Coronary artery (tissue), 2 donors: ENCODE measurements around the gene SRD5A1.

Experiments
- DNase-seq: peaks from one replicate; pipeline ENCODE4 v3.0.0-alpha.2; 2017; ENCODE audit warnings: low spot score
- H3K27ac ChIP-seq, 2 donors: fragments of 200-600 bp; sonication (generic); one replicate each; pipeline ENCODE4 v1.5.1; 2016 to 2019
- H3K4me3 ChIP-seq: fragments of 200-600 bp; sonication (generic); 2 replicates; pipeline ENCODE4 v1.5.1; 2016; ENCODE audit warnings: mild to moderate bottlenecking, moderate library complexity
- TF ChIP-seq, protein P1 (sequence below): fragments of 200-600 bp; sonication (generic); IDR thresholded peaks from one replicate; pipeline ENCODE4 v1.5.1; 2019; ENCODE audit warnings: antibody characterized with exemption

Gene SRD5A1

DNA sequence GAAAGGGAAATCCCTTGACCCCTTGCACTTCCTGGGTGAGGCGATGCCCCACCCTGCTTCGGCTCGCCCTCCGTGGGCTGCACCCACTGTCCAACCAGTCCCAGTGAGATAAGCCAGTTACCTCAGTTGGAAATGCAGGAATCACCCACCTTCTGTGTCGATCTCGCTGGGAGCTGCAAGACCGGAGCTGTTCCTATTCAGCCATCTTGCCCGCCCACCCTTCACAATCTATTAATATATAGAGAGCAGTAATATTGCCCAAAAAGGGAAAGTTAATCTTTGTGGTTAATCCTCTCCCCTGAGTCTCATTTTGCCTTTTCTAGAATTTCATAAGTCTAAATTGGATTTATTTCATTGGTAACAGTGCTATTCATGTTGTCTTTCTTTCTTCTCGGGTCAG is 16.4 kb downstream of the SRD5A1 start:
- Histone ChIP-seq H3K4me3 (no peak overlapping the region), H3K27ac (no peak overlapping the region)
- no peak for DNase-seq
- TF ChIP-seq, protein P1, sequence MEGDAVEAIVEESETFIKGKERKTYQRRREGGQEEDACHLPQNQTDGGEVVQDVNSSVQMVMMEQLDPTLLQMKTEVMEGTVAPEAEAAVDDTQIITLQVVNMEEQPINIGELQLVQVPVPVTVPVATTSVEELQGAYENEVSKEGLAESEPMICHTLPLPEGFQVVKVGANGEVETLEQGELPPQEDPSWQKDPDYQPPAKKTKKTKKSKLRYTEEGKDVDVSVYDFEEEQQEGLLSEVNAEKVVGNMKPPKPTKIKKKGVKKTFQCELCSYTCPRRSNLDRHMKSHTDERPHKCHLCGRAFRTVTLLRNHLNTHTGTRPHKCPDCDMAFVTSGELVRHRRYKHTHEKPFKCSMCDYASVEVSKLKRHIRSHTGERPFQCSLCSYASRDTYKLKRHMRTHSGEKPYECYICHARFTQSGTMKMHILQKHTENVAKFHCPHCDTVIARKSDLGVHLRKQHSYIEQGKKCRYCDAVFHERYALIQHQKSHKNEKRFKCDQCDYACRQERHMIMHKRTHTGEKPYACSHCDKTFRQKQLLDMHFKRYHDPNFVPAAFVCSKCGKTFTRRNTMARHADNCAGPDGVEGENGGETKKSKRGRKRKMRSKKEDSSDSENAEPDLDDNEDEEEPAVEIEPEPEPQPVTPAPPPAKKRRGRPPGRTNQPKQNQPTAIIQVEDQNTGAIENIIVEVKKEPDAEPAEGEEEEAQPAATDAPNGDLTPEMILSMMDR = no peak

- Histone ChIP-seq H3K4me3 (no peak overlapping the region), H3K27ac (no peak overlapping the region)
- TF ChIP-seq, protein P1 = no peak
- DNase-seq = no peak
Measured at GRCh38 chr5:6652025-6652424, 18.8 kb downstream of the SRD5A1 start.

DNA sequence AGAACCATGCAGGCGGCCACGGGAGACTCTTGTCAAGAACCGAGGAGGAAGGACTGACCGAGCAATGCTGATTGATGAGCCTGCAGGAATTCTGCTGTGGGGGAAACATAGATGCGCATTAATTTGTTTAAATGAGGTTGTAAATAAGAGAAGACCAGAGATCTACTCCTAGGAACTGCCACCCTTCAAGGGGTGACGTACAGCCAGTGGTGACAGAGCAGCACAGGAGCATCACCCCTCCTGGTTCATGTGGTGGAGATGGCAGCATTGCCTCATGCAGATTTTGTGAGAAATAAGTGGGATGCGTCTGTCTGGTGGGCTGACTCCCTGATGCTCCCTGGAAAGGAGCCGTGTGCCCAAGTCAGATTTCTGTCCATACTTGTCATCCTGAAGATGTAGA is 22.2 kb downstream of the SRD5A1 start:
- H3K4me3 ChIP-seq = no peak overlapping the region
- TF ChIP-seq, protein P1 = no peak
- no peak for DNase-seq

DNA sequence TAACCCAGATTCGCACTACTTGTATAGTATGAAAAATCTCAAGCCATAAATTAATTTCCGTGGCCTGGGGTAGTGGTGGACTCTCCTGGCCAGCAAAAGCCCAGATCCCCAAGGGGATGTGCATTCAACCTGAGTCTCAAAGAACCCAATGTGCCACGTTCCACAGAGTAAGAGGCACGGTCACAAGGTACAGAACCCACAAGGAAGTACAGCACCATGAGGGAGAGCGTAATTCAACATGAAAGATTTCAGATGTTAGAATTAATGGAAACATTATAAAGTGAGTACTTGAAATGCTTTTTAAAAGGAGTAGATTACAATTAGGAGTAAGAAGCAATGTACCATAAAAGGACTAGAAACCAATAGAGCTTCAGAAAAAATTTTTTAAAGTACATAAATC is 23.4 kb downstream of the SRD5A1 start:
- DNase-seq = no peak
- TF ChIP-seq, protein P1 = no peak
- no peak overlapping the region for H3K4me3 ChIP-seq
- no peak overlapping the region for H3K27ac ChIP-seq

More for the DNA sequence above, 22.2 kb downstream of the SRD5A1 start:
- H3K27ac ChIP-seq = no peak overlapping the region

DNA sequence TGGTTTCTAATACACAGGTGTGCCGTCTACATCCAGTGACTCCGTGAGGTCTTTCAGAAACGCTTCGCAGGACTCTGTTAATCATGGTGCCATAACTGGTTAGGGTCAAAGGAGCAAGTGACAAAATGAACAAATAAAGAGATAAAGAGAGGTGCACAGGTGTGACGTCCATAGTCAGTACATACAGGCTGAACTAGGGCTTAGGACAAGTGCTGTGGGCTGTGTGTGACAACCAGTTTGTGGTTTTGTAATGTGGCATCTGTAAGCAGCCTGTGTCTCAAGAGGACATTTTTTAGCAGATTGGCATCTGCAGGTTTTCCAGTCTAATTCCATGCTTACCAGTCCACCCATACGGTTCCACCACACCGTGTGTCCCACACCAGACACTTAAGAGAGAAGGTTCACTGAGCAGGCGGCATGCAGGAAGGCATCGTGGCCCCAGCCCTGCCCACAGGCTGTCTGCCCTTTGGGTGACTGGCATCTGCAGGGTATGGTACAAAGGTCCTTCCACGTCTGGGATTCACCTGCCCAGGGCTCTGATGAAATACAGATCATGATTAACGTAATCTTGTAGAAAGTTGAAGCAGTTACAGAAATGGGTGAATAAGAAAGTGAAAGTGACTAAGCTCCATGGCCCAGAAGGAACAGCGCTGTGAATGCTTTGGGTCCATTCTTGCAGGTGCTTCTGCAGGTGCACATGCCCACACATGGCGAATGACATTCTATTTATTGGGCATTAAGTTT is 26.9 kb downstream of the SRD5A1 start:
- TF ChIP-seq, protein P1 = no peak
- H3K27ac ChIP-seq = no peak overlapping the region
- DNase-seq = no peak
- no peak overlapping the region for H3K4me3 ChIP-seq

DNA sequence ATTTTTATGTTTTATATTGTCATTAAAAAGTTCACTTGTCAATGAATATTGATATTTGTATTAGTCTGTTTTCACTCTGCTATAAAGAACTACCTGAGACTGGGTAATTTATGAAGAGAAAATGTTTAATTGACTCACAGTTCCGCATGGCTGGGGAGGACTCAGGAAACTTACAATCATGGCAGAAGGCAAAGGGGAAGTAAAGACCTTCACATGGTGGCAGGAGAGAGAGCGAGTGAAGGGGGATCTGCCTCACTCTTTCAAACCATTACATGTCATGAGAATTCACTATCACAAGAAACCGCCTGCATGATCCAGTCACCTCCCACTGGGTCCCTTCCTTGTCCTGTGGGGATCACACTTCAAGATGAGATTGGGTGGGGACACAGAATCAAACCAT is 27.4 kb downstream of the SRD5A1 start:
- DNase-seq = no peak
- TF ChIP-seq, protein P1 = no peak
- Histone ChIP-seq H3K4me3 (no peak overlapping the region), H3K27ac (no peak overlapping the region)

GRCh38 chr5:6666762-6667161 is 33.5 kb downstream of the SRD5A1 start:
- H3K27ac ChIP-seq = no peak overlapping the region
- H3K4me3 ChIP-seq = no peak overlapping the region
- TF ChIP-seq, protein P1 = no peak
- no peak for DNase-seq
